ENCODE results near the gene FMC1. TPM values are rescaled to one million over a fixed set of nuclear protein-coding genes. Genes with fewer than 3 reads are reported as not detected.
"Not testable (repeated sequence)": the region's sequence is repeated elsewhere in the genome, so short reads cannot be mapped to it uniquely, and the experiment has no call there.

Gene FMC1
- total RNA-seq, 4 donors from 2014 or later, result 0.91 to 12.6 (median 4.4) TPM

GRCh38 chr7:139354729-139355128 is 13.6 kb downstream of the FMC1 start:
- intact Hi-C loops (cut with DNase I), result no loop called here

GRCh38 chr7:139355320-139355719 is 14.2 kb downstream of the FMC1 start:
- no peaks in the 10 kb centered on the region for H3K27me3 ChIP-seq
- H3K4me1 ChIP-seq, result peaks cover 0 to 14% (median 7%) of the 10 kb centered on the region in 3 donors
- 94 to 100% methylated on average over 1 of the region's 1 CpG for WGBS, 2 donors
- H3K27ac ChIP-seq, result no peak overlapping the region
- intact Hi-C loops (cut with DNase I), result no loop called here
- TF ChIP-seq POLR2A (IDR thresholded peaks at IDR 0.05) (no peak), CTCF (IDR thresholded peaks at IDR 0.05) (no peak)
- peaks cover 0 to 11% (median 0%) of the 10 kb centered on the region in 3 donors for H3K36me3 ChIP-seq
- H3K9me3 ChIP-seq, result no peaks in the 10 kb centered on the region
- H3K4me3 ChIP-seq, result no peak overlapping the region
- DNase-seq, result no peak

More at GRCh38 chr7:139354729-139355128, 13.6 kb downstream of the FMC1 start:
- Histone ChIP-seq H3K4me3 (no peak overlapping the region), H3K27me3 (no peaks in the 10 kb centered on the region), H3K36me3 (peaks cover 0 to 17% (median 0%) of the 10 kb centered on the region in 3 donors), H3K4me1 (peaks cover 0 to 14% (median 7%) of the 10 kb centered on the region in 3 donors), H3K9me3 (no peaks in the 10 kb centered on the region), H3K27ac (no peak overlapping the region)
- no peak for DNase-seq
- WGBS, 2 donors, result 88 to 100% methylated on average over 2 of the region's 2 CpGs
- TF ChIP-seq CTCF (IDR thresholded peaks at IDR 0.05), result no peak
- TF ChIP-seq POLR2A (IDR thresholded peaks at IDR 0.05), result no peak

- Histone ChIP-seq H3K27ac (peak overlapping the region; percentile 97 to 100 (median 100)), H3K4me1 (peaks cover 14 to 36% (median 23%) of the 10 kb centered on the region in 3 donors), H3K4me3 (peak overlapping the region in 3 of 4 donors; percentile 84 to 100 (median 99))
- H3K36me3 ChIP-seq; DNase-seq; H3K9me3 ChIP-seq; intact Hi-C loops (cut with DNase I); H3K27me3 ChIP-seq: not testable (repeated sequence)
- 90 to 94% methylated on average over 23 to 27 of the region's 27 CpGs for WGBS, 2 donors
These were observed 16.8 kb downstream of the FMC1 start for GRCh38 chr7:139357729-139358506.

GRCh38 chr7:139358541-139359365 is 17.6 kb downstream of the FMC1 start:
- intact Hi-C loops (cut with DNase I), result no loop called here
- H3K9me3 ChIP-seq, result no peaks in the 10 kb centered on the region
- H3K4me1 ChIP-seq, result peaks cover 22 to 44% (median 24%) of the 10 kb centered on the region in 3 donors
- peak overlapping the region; percentile 80 to 100 (median 92) for H3K4me3 ChIP-seq
- no peaks in the 10 kb centered on the region for H3K27me3 ChIP-seq
- peak overlapping the region; percentile 97 to 100 (median 100) for H3K27ac ChIP-seq
- H3K36me3 ChIP-seq, result peaks cover 0 to 8% (median 0%) of the 10 kb centered on the region in 3 donors
- TF ChIP-seq POLR2A (IDR thresholded peaks at IDR 0.05) (no peak), CTCF (IDR thresholded peaks at IDR 0.05) (no peak)
- 2 to 10% methylated on average over 10 to 26 of the region's 39 CpGs for whole genome bisulfite sequencing, 2 donors
- DNase-seq, result peak; percentile 56

- peaks cover 0 to 15% (median 0%) of the 10 kb centered on the region in 3 donors for H3K36me3 ChIP-seq
- no peaks in the 10 kb centered on the region for H3K9me3 ChIP-seq
- no peaks in the 10 kb centered on the region for H3K27me3 ChIP-seq
- peak within 1 kb of the TSS; percentile 97 to 100 (median 100) for H3K27ac ChIP-seq
- TF ChIP-seq CTCF (IDR thresholded peaks at IDR 0.05), result peak in 2 of 6 experiments; percentile 14 to 31
- peak in 3 of 4 donors; percentile 38 to 94 (median 87) for TF ChIP-seq POLR2A (IDR thresholded peaks at IDR 0.05)
- DNase-seq, result peak; percentile 98
- intact Hi-C loops (cut with DNase I), result no loop called here
- H3K4me1 ChIP-seq, result peaks cover 22 to 52% (median 28%) of the 10 kb centered on the region in 3 donors
- WGBS, 2 donors, result 0% methylated on average over 25 to 35 of the region's 98 CpGs
- peak within 1 kb of the TSS; percentile 80 to 100 (median 92) for H3K4me3 ChIP-seq
These were observed 18.5 kb downstream of the FMC1 start, which contains the start of gene LUC7L2 for GRCh38 chr7:139359366-139360209. LUC7L2 (plus strand) TSS chr7:139359894; CDS start chr7:139360262, 368 bp downstream.
